Putamen (tissue), 1 donor: Measurements from ENCODE around the gene SUSD2.
"Not testable (repeated sequence)": the region's sequence is repeated elsewhere in the genome, so short reads cannot be mapped to it uniquely, and the experiment has no call there.

Source experiments
- DNase-seq: peaks from one replicate; pipeline ENCODE4 v3.0.0-alpha.2; 2016; ENCODE audit warnings: low spot score

SUSD2 gene

GRCh38 chr22:24188705-24189248 lies 7.5 kb downstream of the SUSD2 start:
- no peak for DNase-seq

- DNase-seq: no peak
These were observed 8.2 kb downstream of the SUSD2 start for GRCh38 chr22:24189249-24190158.

GRCh38 chr22:24190159-24190540 lies 8.9 kb downstream of the SUSD2 start:
- DNase-seq: no peak

- no peak for DNase-seq
These were observed 9.4 kb downstream of the SUSD2 start for GRCh38 chr22:24190596-24191208.

- DNase-seq: no peak
These were observed 10.1 kb downstream of the SUSD2 start for GRCh38 chr22:24191381-24191841.

- DNase-seq: no peak
These were observed 10.6 kb downstream of the SUSD2 start for GRCh38 chr22:24191893-24192292.

GRCh38 chr22:24198682-24199052 lies 17.4 kb downstream of the SUSD2 start:
- no peak for DNase-seq

- DNase-seq: no peak
These were observed 19.4 kb downstream of the SUSD2 start for GRCh38 chr22:24200619-24201212.

- no peak for DNase-seq
These were observed 20.7 kb downstream of the SUSD2 start for GRCh38 chr22:24201681-24202614.

- DNase-seq: not testable (repeated sequence)
These were observed 22.6 kb downstream of the SUSD2 start for GRCh38 chr22:24203856-24204255.

- DNase-seq: no peak
These were observed 24.3 kb downstream of the SUSD2 start for GRCh38 chr22:24205438-24206195.

GRCh38 chr22:24206460-24207263 lies 25.4 kb downstream of the SUSD2 start:
- DNase-seq: not testable (repeated sequence)

GRCh38 chr22:24207264-24208011 lies 26.2 kb downstream of the SUSD2 start:
- no peak for DNase-seq

- DNase-seq: peak; percentile 27
These were observed 26.9 kb downstream of the SUSD2 start for GRCh38 chr22:24208012-24208749.

GRCh38 chr22:24209016-24209415 lies 27.7 kb downstream of the SUSD2 start:
- no peak for DNase-seq

- DNase-seq: no peak
These were observed 28.4 kb downstream of the SUSD2 start for GRCh38 chr22:24209687-24210086.

- not testable (repeated sequence) for DNase-seq
These were observed 29.1 kb downstream of the SUSD2 start for GRCh38 chr22:24210409-24210808.

- DNase-seq: not testable (repeated sequence)
These were observed 30.4 kb downstream of the SUSD2 start for GRCh38 chr22:24211716-24212115.
